IPS-20b (cell line): ENCODE data around the gene TEN1.
A peak's percentile ranks its signal among the peaks of the same experiment; 100 is the strongest.

Experiments
- H3K27ac ChIP-seq: one replicate; pipeline ENCODE4 v1.5.1; 2013; ENCODE audit warnings: low read length
- H3K27me3 ChIP-seq: 2 replicates; pipeline ENCODE4 v1.6.1; 2013; ENCODE audit warnings: mild to moderate bottlenecking, low read length, inconsistent platforms; ENCODE audit not compliant: insufficient read depth
- H3K36me3 ChIP-seq: 2 replicates; pipeline ENCODE4 v1.6.1; 2013; ENCODE audit warnings: low read depth, mild to moderate bottlenecking, inconsistent platforms, low read length, moderate library complexity; ENCODE audit not compliant: insufficient read depth
- H3K4me1 ChIP-seq: 2 replicates; pipeline ENCODE4 v1.6.1; 2013; ENCODE audit warnings: mild to moderate bottlenecking, control low read depth, inconsistent platforms, low read length, moderate library complexity; ENCODE audit not compliant: insufficient read depth
- H3K4me3 ChIP-seq: 2 replicates; pipeline ENCODE4 v1.5.1; 2013; ENCODE audit warnings: mild to moderate bottlenecking, low read length, inconsistent platforms
- H3K9ac ChIP-seq: 2 replicates; pipeline ENCODE4 v1.6.1; 2013; ENCODE audit warnings: low read depth, mild to moderate bottlenecking, inconsistent platforms, low read length, moderate library complexity
- H3K9me3 ChIP-seq: 2 replicates; pipeline ENCODE4 v1.6.1; 2013; ENCODE audit warnings: mild to moderate bottlenecking, low read depth, low read length, inconsistent platforms; ENCODE audit not compliant: insufficient read depth

TEN1 gene

GRCh38 chr17:75980188-75981018 is 1.4 kb downstream of the TEN1 start:
- peak overlapping the region; percentile 94 for H3K4me3 ChIP-seq
- H3K9me3 ChIP-seq: no peaks in the 10 kb centered on the region
- peak overlapping the region; percentile 94; the same call in 1 of the 2 replicates for H3K9ac ChIP-seq
- H3K36me3 ChIP-seq: no peaks in the 10 kb centered on the region
- H3K27ac ChIP-seq: peak overlapping the region; percentile 64
- H3K4me1 ChIP-seq: peaks cover 29% of the 10 kb centered on the region
- no peaks in the 10 kb centered on the region for H3K27me3 ChIP-seq

- Histone ChIP-seq H3K9ac (peak overlapping the region; percentile 94; the same call in 1 of the 2 replicates), H3K27me3 (no peaks in the 10 kb centered on the region), H3K27ac (no peak overlapping the region)
Measured at GRCh38 chr17:75981019-75981615, 2.1 kb downstream of the TEN1 start.

GRCh38 chr17:75983501-75984181 is 4.6 kb downstream of the TEN1 start:
- Histone ChIP-seq H3K4me3 (peak overlapping the region; percentile 49), H3K9me3 (no peaks in the 10 kb centered on the region), H3K36me3 (peaks cover 8% of the 10 kb centered on the region; the same call in 1 of the 2 replicates), H3K27ac (peak overlapping the region; percentile 19), H3K27me3 (no peaks in the 10 kb centered on the region), H3K9ac (peak overlapping the region; percentile 28; the same call in 1 of the 2 replicates), H3K4me1 (peaks cover 29% of the 10 kb centered on the region)

More at GRCh38 chr17:75981019-75981615, 2.1 kb downstream of the TEN1 start:
- Histone ChIP-seq H3K4me1 (peaks cover 29% of the 10 kb centered on the region), H3K36me3 (no peaks in the 10 kb centered on the region), H3K9me3 (no peaks in the 10 kb centered on the region), H3K4me3 (no peak overlapping the region; the same call in 1 of the 2 replicates)

- peaks cover 24% of the 10 kb centered on the region for H3K4me1 ChIP-seq
- H3K36me3 ChIP-seq: peaks cover 12% of the 10 kb centered on the region; the same call in 1 of the 2 replicates
- H3K9ac ChIP-seq: no peak overlapping the region
- H3K9me3 ChIP-seq: no peaks in the 10 kb centered on the region
- no peaks in the 10 kb centered on the region for H3K27me3 ChIP-seq
- H3K4me3 ChIP-seq: no peak overlapping the region
- H3K27ac ChIP-seq: no peak overlapping the region
Measured at GRCh38 chr17:75985986-75986385, 6.9 kb downstream of the TEN1 start.

- Histone ChIP-seq H3K4me1 (peaks cover 19% of the 10 kb centered on the region), H3K27ac (no peak overlapping the region), H3K36me3 (peaks cover 22% of the 10 kb centered on the region)
Measured at GRCh38 chr17:75987041-75987440, 8.0 kb downstream of the TEN1 start.

GRCh38 chr17:75991396-75991795 is 12.4 kb downstream of the TEN1 start:
- Histone ChIP-seq H3K9ac (no peak overlapping the region), H3K27ac (no peak overlapping the region), H3K9me3 (no peaks in the 10 kb centered on the region), H3K27me3 (no peaks in the 10 kb centered on the region), H3K4me3 (no peak overlapping the region), H3K36me3 (peaks cover 35% of the 10 kb centered on the region), H3K4me1 (no peaks in the 10 kb centered on the region)

More at GRCh38 chr17:75987041-75987440, 8.0 kb downstream of the TEN1 start:
- Histone ChIP-seq H3K9me3 (no peaks in the 10 kb centered on the region), H3K4me3 (no peak overlapping the region), H3K9ac (no peak overlapping the region), H3K27me3 (no peaks in the 10 kb centered on the region)

GRCh38 chr17:75994802-75995370 is 15.8 kb downstream of the TEN1 start:
- H3K4me1 ChIP-seq: no peaks in the 10 kb centered on the region
- H3K36me3 ChIP-seq: peaks cover 28% of the 10 kb centered on the region
- H3K27ac ChIP-seq: no peak overlapping the region

GRCh38 chr17:75995385-75995925 is 16.4 kb downstream of the TEN1 start:
- H3K36me3 ChIP-seq: peaks cover 24% of the 10 kb centered on the region
- no peak overlapping the region for H3K27ac ChIP-seq
- H3K4me1 ChIP-seq: no peaks in the 10 kb centered on the region
- H3K9me3 ChIP-seq: no peaks in the 10 kb centered on the region
- no peaks in the 10 kb centered on the region for H3K27me3 ChIP-seq
- no peak overlapping the region for H3K4me3 ChIP-seq
- no peak overlapping the region for H3K9ac ChIP-seq

More at GRCh38 chr17:75994802-75995370, 15.8 kb downstream of the TEN1 start:
- Histone ChIP-seq H3K4me3 (no peak overlapping the region), H3K9ac (no peak overlapping the region), H3K27me3 (no peaks in the 10 kb centered on the region), H3K9me3 (no peaks in the 10 kb centered on the region)

GRCh38 chr17:75996665-75997590 is 17.9 kb downstream of the TEN1 start:
- Histone ChIP-seq H3K9ac (no peak overlapping the region), H3K27me3 (no peaks in the 10 kb centered on the region), H3K4me3 (no peak overlapping the region), H3K9me3 (no peaks in the 10 kb centered on the region), H3K4me1 (no peaks in the 10 kb centered on the region), H3K27ac (no peak overlapping the region), H3K36me3 (peaks cover 14% of the 10 kb centered on the region)

GRCh38 chr17:75998327-75998795 is 19.3 kb downstream of the TEN1 start:
- 0 out of 2 replicates have a peak, but pooled peaks cover 16% of the 10 kb centered on the region for H3K36me3 ChIP-seq
- H3K4me1 ChIP-seq: no peaks in the 10 kb centered on the region
- H3K27me3 ChIP-seq: no peaks in the 10 kb centered on the region
- H3K9ac ChIP-seq: no peak overlapping the region
- no peak overlapping the region for H3K4me3 ChIP-seq
- no peak overlapping the region for H3K27ac ChIP-seq
- H3K9me3 ChIP-seq: no peaks in the 10 kb centered on the region
